Camera-type eye (tissue), 1 donor: ENCODE data around the gene MYO1H. TPM values are rescaled to one million over a fixed set of nuclear protein-coding genes. Genes with fewer than 3 reads are reported as not detected.

ENCODE experiments used
- total RNA-seq: library from RNA; depleted of rRNA; stranded (reverse); fragments of >200 nt; gene quantifications from one replicate; pipeline ENCODE4 v1.2.3, GENCODE V29; 2014

MYO1H gene
- total RNA-seq, result 0.82 TPM

DNA sequence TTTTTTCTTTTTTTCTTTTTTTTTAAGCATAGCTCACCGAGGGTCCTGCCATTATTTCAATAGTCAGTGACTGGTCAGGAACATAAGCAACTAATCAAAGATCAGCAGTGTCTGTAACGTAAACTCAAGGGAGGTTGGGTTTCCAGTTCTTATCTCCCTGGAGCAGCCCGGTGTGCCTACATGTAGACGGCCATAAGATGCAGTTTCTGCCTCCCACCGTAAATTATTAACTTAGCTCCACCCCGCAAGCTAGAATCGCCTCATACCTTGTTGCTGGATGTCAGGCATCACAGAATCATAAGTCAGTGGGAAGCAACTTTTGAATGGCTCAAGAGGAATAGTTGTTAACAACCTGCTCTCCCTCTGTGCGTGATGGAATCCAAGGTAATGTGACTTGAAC lies at the start of gene MYO1H:
Gene MYO1H, plus strand, starts transcription at position 312 of the 400 bp plus-strand sequence. Its CDS starts 61 bp downstream, at position 373.

GRCh38 chr12:109308534-109309380 lies 38.9 kb upstream of the MYO1H start, which contains the start of gene FOXN4:
FOXN4 (minus strand) TSS chr12:109309284; CDS start chr12:109308321, 963 bp downstream.

DNA sequence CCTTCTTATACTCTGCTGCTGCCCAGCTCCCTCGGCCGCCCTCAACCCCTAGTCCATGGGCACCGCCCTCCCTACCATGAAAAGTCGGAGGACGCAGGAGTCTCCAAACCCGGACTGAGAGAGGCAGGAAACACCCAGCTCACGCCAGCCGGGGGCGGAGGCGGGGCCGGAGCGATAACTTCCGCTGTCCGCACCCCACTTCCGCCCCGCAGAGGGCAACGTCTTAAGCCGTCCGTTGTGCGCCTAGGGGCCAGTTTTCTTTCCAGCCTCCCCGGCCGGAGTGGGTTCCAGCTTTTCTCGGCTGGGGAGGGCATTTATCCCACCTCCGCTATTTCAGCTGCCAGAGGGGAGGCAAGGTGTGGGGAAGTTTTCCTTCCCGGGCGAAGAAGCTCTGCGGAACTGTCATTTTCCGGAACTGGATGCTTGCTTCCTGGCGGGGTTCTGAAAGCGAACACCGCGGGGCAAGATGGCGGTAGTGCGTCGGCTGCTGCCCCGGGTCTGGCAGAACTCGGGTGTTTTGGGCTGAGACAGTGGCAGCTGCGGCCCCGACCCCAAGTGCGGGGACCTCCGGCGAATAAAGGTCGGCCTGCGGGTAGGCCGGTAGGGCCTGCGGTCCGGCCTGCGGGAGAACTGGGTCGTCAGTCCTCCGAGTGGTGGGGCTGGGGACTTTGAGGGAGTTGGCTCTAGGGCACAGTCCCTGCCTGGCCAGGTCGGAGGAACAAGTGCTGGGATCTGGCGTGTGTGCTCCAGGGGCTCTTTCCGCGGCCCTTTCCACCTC lies 129.7 kb downstream of the MYO1H start, which contains the start of the genes KCTD10 and UBE3B:
Gene KCTD10, minus strand, starts transcription at position 116 of the 778 bp plus-strand sequence. Its CDS starts 38 bp downstream, at position 78.
Gene UBE3B, plus strand, starts transcription at position 450 of the 778 bp plus-strand sequence. CDS start 5,918 bp downstream, outside the sequence.

Other genes starting within 250 kb of the MYO1H start
- gene ACACB, start 231.3 kb upstream of the MYO1H start, total RNA-seq, result 28.3 TPM
- 3.4 TPM for gene FOXN4, start 38.6 kb upstream of the MYO1H start, total RNA-seq
- 59.8 TPM for gene KCTD10, start 129.4 kb downstream of the MYO1H start, total RNA-seq
- 71.2 TPM for gene UBE3B, start 129.7 kb downstream of the MYO1H start, total RNA-seq
- gene MMAB, start 225.6 kb downstream of the MYO1H start, total RNA-seq, result 19.2 TPM
- 17.5 TPM for gene MVK, start 225.9 kb downstream of the MYO1H start, total RNA-seq